ENCODE measurements around the gene GNPTAB. TPM values are rescaled to one million over a fixed set of nuclear protein-coding genes. Genes with fewer than 3 reads are reported as not detected.

Gene GNPTAB
- total RNA-seq, 1 donor from 2014 or later, result 45.7 TPM

DNA sequence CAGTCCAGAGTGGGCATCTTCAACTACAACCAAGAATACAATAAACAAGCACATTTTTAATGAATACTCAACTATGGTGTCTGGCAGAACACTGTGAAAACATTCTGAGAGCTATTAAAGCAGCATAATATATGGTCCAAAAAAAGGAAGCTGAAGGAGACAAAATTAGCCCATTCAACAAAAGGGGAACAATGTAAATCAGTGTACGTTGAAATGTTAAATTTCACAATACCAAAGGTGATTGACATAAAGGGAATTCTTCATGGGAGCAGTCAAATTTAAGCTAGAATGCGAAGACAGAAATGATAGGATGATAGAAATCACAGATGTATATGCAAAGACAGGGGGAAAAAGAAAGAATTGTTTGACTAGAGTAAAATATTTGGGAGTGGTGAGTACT lies 50.2 kb downstream of the GNPTAB start:
- ATAC-seq, result no peak
- intact Hi-C loops (cut with DNase I), result no loop called here

DNA sequence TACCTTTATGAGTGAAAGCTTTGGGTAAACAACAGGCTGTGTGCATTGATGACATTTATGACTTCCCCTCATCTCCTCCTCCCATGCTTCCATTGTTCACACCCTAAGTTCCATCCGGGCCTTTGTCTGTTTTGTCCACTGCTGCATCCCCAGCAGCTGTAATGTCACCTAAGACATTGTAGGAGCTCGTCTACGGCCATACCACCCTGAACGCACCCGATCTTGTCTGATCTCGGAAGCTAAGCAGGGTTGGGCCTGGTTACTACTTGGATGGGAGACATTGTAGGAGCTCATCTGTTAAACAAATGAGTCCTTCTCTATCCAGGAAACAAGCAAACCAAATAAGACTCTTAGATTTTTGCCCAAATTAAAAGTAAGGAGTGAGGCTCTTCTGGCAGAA lies 51.1 kb downstream of the GNPTAB start:
- no peak for DNase-seq (ENCODE audit: low spot score)
- intact Hi-C loops (cut with DNase I), result loop anchor here (10.0 kb wide), 1 partner anchor 55 kb away; the partner anchor contains the start of gene GNPTAB
- ATAC-seq, result no peak

More for the DNA sequence above, 50.2 kb downstream of the GNPTAB start:
- no peak for DNase-seq (ENCODE audit: low spot score)

DNA sequence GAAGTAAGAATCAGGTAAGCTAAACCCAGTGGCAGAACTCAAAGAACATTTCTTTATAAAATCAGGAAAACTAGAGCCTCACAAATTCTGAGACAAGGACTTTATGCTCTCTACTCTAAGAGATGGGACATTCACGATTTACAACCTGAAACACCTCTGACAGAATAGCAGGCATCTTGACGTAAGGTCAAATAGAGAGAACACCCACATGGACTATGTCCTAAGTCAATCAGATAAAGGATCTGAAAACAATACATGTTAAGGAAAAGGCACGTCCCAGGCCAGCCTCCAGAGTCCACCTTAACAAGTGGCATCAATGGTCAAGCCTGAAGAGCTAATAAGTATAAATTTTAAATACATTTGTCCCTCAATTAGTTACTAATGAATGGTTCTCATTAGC lies 51.6 kb downstream of the GNPTAB start:
- ATAC-seq (no peak), DNase-seq (ENCODE audit: low spot score) (no peak)
- intact Hi-C loops (cut with DNase I), result loop anchor here (10.0 kb wide), 1 partner anchor 56 kb away; the partner anchor contains the start of gene GNPTAB

DNA sequence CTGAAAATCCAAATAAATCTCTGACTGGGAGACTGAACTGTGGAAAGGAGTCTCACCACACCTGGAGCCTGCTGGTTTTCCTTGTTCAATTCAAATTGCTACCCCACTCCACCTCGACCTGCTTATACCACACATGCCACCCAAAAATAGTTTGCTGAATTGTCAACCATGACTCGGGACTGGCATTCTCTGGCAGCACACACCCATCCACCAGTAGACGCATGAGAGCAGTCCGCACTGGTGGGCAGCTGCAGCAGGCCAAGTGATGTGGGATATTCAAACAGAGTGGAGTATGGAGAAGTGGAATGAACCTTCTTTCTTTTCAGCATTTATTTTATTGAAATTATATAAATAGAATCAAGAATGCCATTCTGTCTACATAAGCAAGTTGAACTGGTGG lies 52.8 kb downstream of the GNPTAB start:
- no peak for ATAC-seq
- no peak for DNase-seq (ENCODE audit: low spot score)
- intact Hi-C loops (cut with DNase I), result loop anchor here (10.0 kb wide), 1 partner anchor 57 kb away; the partner anchor contains the start of gene GNPTAB

DNA sequence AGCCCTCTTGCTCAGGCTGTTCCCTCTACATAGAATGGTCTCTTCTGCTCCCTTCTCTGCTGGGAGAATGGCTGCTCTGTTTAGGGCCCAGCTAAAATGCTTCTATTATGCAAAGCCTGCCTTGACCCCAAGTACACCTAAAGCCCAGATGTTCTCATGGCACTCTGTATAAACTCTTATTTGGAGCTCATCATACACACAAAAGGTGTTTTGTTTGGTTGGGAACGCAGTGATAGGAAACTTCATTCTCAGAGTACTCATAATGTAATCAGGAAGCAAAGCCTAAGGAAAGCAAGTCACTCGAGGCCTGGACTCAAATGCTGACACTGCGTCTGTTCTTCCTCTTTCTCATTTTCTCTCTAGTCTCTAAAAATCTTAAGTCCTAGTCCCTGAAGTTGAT lies 53.3 kb downstream of the GNPTAB start:
- DNase-seq (ENCODE audit: low spot score), result no peak
- intact Hi-C loops (cut with DNase I), result loop anchor here (10.0 kb wide), 1 partner anchor 57 kb away; the partner anchor contains the start of gene GNPTAB
- ATAC-seq, result peak; percentile 89

DNA sequence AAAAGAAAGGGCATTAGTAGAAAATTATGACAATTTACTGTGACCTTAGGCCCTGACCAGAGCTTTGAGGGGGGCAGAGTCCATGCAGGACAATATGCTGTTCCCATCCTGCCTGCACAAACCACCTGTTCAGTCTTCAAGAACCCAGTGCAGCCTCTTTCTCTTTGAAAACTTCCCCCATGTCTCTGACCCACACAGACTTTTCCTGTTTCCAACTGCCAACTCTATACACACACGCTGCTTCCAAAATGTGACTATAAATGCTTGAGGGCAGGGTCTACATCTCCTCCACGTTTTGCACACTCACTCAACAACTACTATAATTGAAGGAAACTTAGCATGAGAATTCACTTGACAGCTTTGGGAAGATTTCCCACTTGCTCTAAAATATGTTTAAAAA lies 54.9 kb downstream of the GNPTAB start:
- DNase-seq (ENCODE audit: low spot score) (no peak), ATAC-seq (no peak)
- intact Hi-C loops (cut with DNase I), result loop anchor here (10.0 kb wide), 1 partner anchor 59 kb away; the partner anchor contains the start of gene GNPTAB

DNA sequence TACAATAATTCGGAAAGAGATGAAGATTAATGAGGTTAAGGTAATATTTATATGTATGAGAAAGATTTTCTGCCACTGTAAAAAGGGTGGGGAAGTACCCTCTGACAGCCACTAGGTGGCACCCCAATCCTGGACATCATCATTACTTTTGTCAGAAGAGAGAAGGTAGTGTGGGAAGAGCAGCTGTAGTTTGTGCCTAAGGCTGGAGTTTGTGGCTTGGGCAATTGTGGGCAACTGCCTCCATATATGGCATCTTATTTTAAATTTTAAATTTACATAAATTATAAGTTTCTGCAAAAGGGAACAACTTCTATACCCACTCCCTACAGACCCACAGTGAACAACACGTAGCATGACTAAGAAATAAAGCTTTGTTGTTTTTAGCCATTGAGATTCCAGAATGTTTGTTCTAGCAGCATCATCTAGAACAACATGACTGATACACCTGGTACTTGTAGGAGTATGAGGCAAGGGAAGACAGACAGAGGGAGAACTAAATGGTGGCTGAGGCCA lies 57.1 kb downstream of the GNPTAB start:
- peak; percentile 80 for ATAC-seq
- intact Hi-C loops (cut with DNase I), result loop anchor here (10.0 kb wide), 1 partner anchor 61 kb away; the partner anchor contains the start of gene GNPTAB
- DNase-seq (ENCODE audit: low spot score), result peak; percentile 79

DNA sequence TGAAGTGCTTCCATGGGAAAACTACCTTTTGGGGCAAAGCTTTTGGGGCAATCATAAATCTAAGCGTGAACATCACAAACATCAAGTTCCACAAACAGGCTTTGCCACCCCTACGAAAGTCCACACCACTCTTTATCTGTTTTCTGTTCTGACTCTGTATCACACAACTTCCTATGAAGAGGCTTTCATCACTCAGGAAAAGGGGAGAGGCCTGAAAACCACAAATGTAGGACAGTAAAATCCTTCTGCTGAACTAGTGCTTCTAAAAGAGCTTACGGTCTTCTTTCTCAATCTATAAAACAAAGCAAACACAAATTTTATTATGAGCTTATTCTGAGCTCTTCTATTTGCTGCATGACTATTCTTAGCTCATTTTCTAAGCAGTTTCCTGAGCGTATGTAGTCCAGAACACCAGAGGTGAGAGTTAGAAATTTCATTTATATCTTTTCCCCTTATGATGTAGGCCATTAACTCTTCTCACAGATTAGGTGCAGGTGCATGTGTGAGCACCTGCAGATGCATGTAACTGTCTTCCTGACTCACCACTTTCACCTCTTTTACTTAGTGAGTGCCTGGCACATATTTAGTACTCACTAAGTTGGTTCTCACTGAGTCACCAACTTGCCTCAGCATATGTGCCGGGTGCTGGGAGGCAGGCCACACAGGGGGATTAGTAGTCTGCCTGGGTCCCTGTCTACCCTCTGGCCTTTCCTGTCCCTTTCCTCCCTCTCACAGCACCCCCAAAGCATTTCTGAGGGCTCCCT lies 58.6 kb downstream of the GNPTAB start:
- DNase-seq (ENCODE audit: low spot score), result no peak
- intact Hi-C loops (cut with DNase I), result loop anchor here (10.0 kb wide), 1 partner anchor 63 kb away; the partner anchor contains the start of gene GNPTAB
- peak; percentile 14 for ATAC-seq

DNA sequence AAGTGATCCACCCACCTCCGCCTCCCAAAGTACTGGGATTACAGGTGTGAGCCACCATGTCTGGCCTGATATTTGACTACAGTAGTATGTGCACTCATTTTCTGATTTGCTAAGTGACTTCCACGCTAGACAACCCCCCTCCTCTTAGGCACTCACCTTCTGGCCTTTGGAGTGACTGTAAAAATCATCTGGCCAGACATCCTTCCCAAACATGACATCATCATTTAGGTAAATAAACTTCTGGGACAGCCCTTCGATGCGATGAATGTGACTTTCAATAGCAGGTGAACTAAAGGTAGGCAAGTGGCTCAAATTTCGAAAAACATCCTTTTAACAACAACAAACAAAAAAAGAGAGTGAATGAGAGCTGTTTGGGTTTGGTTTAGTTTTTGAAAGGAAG lies 60.9 kb downstream of the GNPTAB start:
- no peak for DNase-seq (ENCODE audit: low spot score)
- ATAC-seq, result no peak
- intact Hi-C loops (cut with DNase I), result loop anchor here (10.0 kb wide), 1 partner anchor 65 kb away; the partner anchor contains the start of gene GNPTAB

DNA sequence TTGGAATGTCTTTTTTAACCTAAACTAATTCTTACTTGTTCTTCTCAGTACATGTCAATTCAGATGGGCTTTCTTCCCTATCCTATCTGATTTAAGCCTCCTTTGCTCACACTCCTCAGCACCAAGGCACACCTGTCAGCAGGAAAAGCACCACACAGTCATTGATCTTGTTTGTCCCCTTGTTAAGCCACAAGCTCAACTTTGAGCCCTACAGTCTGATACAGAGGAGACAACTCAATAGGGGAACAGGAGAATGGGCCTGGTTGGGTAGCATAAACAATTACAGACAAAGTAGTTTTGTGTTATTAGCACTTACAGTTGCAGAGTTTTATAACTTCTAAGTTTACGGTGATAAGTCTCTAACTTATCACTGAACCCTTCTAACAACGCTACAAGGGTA lies 62.0 kb downstream of the GNPTAB start:
- ATAC-seq, result no peak
- no peak for DNase-seq (ENCODE audit: low spot score)
- intact Hi-C loops (cut with DNase I), result no loop called here

DNA sequence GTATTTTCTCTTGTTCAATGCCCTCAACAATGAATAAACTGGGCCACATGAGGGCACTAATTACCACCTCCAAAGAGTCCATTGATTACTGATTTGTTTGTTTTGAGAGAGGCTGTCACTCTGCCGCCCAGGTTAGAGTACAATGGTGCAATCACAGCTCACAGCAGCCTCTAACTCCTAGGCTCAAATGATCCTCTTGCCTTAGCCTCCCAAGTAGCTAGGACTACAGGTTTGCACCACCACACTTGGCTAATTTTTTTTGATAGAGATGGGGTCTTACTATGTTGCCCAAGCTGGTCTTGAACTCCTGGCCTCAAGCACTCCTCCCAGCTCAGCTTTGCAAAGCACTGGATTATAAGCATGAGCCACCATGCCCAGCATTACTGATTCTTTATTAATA lies 63.2 kb downstream of the GNPTAB start:
- DNase-seq (ENCODE audit: low spot score) (no peak), ATAC-seq (no peak)
- intact Hi-C loops (cut with DNase I), result no loop called here

DNA sequence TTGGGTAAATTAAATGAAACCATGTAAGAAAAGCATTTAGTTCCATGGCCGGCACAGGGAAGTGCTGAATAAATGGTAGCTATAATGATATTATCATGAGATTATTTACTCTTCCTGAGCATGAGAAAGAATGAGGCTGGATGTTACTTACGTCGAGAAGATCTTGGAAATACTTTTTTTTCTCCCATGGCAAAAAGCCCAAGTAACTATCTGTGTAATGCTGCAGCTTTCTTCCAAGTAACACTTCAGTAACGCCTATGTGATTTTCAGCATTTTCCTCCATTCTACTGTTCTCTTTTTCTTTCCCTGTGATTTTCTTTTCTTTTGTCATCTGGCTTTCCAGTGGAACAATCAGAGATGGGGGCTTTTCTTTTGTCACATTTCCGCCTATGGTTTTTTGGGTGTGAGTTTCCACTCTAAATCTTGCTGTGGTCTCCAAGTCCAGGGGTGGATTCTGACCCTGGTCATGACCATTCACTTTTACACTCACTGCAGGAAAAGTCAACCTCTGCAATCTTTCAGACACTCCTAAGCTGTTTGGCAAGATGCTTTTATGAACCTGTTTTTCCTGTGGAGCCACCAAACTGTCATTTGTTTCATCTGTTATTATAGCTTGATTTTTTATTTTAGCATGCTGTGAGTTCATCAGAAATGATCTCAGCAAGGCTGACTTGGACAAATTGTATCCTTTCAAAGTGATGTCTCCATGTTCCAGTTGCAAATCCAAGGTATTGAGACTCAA lies 66.5 kb downstream of the GNPTAB start:
- ATAC-seq, result no peak
- DNase-seq (ENCODE audit: low spot score), result no peak
- intact Hi-C loops (cut with DNase I), result no loop called here

DNA sequence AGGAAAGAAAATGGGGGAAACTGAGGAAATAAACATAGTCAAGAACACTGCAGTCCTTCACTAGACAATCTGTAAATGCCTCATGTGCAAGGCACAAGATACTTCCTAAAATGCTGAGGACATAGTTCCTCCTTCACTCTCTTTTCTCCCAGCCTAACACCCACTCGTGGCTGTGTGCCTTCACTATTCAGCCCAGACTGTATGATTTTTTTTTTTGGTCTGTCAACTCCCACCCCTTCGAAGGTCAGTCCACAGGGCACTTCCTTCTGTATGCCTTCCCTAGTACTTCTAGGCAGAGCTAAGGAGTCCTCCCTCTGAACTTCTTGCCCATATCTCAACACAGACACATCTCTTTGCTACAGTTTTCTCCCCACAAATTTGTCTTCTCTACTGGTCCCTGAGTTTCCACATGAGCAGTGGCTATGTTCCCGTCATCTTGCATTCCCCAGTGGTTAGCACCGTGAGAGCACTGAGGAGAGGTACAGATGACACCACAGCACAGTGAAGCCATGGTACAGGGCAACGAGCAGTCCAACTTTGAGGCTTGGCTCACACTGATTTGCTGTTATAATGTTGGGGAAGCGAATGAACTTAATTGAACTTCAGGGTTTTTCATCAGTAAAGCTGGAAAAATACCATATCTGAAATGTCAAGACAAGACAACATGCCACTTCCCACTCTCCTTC lies 67.4 kb downstream of the GNPTAB start:
- intact Hi-C loops (cut with DNase I), result no loop called here
- peak; percentile 81 for ATAC-seq
- no peak for DNase-seq (ENCODE audit: low spot score)

DNA sequence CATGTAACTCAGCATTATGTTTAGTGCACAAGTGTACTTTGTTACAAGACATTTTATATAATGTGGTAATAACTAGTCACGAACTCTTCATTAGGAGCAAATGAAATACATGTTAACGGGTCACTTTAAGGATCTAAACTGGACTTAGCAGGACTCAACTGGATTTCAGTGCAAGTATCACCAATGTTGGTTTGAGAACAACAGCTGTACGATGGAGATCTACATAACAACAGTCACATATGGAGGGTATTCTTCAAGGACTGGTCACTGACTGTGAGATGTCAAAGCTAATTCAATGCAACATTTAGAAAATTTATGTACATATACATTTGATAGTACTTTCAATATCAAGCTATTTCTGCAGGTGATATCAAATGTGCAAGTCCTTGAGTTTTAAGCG lies 69.0 kb downstream of the GNPTAB start:
- no peak for DNase-seq (ENCODE audit: low spot score)
- intact Hi-C loops (cut with DNase I), result no loop called here
- ATAC-seq, result no peak

DNA sequence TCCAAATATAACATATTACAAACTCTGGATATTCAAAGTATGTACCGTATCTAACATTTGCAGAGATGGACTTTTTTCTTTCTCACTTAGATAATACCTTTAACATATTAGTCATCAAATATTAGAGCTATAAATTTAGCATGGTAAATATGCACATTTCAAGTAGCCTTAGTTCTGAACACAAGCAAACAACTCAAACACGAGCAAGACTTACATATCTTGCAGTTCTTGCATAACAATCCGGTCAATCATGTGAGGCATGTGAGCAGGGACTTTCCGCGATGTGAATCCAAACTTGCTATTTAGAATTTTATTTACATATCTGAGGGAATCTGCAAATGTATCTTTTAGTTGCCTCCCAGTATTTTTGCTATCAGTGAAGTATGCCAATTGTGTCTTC lies 69.4 kb downstream of the GNPTAB start:
- intact Hi-C loops (cut with DNase I), result no loop called here
- no peak for ATAC-seq
- DNase-seq (ENCODE audit: low spot score), result no peak

DNA sequence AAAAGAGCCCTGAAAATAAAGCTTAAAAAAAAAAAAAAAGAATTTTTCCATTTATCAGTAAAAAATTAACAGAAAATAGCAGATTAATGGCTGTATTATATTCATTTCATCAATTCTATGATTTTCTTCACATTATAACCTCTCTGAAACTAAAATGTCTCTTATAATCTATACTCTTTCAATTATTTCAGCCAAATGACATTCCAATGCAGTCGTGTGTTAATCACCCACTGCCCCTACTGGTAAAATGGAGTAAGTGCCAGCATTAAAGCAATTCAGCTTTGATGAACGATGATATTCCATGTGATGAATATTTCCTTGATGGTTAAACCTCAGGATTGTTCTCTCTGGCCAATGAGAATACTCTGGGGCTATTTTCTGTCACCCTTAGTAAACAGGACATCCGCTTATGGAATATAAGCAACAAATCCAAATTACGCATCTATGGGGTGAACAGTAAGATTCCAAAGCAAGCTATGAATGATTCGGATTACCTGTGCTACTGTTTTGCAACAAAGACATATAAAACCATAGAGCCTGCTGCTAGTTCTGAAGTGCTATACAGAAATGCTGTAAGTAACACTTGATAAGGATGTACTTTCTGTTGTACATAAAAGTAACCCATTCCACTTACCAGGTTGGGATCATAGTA lies 71.2 kb downstream of the GNPTAB start:
- DNase-seq (ENCODE audit: low spot score) (no peak), ATAC-seq (peak; percentile 39)
- intact Hi-C loops (cut with DNase I), result no loop called here

DNA sequence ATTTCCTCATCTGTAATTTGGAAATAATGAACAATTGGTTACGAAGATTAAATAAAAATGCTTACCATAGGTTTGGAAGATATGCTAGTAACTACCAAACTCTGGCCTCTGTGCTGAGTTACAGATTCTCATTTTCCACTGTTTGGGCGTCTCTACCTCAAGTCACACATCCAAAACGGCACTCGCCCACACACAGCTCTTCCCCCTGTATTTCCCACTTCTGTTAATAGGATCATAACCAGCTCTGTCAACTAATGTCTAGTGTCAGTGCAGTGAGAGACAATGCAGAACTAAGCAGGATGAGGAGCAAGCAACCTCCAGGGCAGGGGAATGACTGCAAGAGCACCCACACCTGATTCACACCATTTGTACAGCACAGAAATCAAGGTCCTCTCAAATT lies 80.6 kb downstream of the GNPTAB start:
- intact Hi-C loops (cut with DNase I), result no loop called here
- ATAC-seq (no peak), DNase-seq (ENCODE audit: low spot score) (no peak)

DNA sequence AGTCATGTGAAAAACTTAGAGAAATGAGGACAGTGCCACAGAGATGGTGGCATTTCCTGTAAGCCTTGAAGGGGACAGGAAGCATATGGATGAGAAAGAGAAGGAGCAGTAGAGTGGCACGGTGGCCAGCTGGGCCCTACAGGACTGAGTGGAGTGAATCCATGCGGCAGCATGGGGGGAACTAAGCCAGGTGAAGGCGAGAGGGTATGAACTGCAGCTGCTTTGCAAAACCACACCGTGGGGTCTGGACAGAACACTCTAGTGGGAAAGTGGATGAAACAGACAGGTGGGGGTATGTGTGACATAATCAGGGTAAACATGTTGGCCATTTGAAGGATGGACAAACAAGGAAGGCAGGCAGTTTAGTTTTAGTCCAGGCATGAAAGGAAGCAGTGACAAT lies 81.1 kb downstream of the GNPTAB start:
- intact Hi-C loops (cut with DNase I), result no loop called here
- ATAC-seq (no peak), DNase-seq (ENCODE audit: low spot score) (no peak)

DNA sequence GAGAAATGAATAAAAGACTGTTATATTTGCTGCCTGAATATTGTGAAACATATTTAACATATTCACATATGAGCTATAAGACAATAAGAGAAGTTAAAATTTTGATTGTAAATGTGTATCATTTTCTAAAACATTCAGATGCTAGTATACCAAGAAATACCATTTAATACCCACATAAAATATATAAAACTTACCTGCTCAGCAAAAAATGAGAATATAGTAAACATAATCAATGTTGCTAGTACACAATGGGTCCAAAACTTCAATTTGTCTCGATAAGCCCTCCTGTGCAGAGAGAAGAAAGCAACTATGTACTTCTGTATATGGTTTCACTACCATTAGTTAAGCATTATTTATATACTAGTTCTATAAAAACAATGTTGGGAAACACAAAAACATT lies 81.9 kb downstream of the GNPTAB start:
- DNase-seq (ENCODE audit: low spot score) (no peak), ATAC-seq (no peak)
- intact Hi-C loops (cut with DNase I), result no loop called here
